CD4-positive, alpha-beta T cell treated with Interleukin-10 for 1 hour (primary cell): ENCODE data around the gene PABPC1L.

Experiments used
- DNase-seq: peaks from one replicate; pipeline ENCODE4 v3.0.0-alpha.2; 2020

The PABPC1L gene

DNA sequence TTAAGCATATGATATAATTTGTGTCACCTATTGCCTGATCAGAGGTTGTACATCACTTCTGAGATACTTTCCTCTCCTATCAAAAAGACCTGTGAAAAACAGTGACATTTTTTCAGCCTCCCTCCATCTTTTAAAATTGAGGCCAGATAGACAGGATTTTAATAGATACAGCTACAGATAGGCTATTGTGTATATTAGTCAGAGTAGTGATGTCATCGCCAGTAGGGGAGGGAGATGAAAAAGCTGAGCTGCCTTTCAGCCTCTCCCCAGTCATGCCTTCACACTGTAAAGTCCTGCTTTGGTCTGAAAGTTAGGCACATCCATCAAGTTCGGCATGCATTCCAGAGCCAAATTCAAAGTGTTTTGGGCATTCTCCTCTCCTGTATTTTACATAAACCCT is 7.9 kb upstream of the PABPC1L start:
- DNase-seq, result no peak

DNA sequence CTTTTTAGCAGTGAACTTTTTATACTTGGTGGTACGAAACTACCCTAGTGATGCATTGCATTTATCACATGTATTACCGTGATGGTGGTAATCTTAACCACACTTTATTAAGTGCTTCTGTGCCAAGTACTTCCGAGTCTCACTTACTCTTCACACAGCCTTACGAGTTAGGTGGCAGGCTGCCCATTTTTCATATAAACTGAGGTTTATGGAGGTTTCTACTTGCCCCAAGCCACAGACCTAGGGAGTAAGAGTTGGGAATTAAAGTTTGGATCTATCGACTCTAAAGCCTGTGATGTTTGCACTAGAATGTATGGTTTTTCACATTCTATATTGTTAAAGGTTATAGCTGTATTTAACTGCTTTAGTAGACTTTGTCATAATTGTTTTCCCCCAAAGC is 5.5 kb upstream of the PABPC1L start:
- DNase-seq, result no peak

DNA sequence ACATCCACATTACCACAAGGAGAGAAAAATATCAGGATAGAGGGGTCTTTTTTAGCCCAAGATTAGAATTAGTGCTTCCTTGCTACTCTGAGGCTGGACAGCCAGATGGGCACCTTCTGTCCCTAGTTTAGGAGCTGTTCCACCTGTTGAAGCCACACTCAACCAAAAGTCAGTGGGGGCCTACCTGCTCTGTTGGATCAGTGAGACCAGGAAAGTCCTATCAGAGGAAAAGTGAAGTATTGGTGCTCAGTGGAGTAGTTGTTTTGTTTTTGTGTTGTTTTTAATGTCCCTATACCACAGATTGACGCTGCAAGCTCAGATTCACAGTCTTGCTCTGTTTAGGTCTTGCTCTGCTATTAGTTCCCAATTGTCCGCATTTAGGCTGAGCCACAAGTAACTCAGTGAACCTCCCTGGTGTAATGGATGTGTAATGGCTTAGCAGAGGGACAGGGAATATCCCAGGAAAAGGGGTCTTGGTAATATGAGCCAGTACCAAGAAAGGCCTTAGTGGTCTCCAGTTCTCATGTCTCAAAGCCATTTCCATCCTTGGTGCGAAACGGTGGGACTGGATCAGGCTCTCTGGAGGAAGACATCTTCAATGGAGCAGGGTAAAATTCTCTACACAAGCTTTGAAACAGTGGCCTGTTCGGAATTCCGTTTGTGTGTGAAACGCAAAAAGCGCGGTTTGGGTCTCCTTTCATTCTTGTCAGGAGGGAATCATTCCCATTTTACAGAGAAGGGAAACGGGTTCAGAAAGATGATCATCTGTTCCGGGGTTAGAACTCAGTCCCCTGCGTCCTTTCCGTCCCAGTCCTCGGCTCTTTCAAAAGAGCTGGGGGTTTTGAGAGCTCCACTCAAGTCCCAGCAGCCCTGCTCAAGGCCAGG is 631 bp upstream of the PABPC1L start:
- DNase-seq, result no peak

DNA sequence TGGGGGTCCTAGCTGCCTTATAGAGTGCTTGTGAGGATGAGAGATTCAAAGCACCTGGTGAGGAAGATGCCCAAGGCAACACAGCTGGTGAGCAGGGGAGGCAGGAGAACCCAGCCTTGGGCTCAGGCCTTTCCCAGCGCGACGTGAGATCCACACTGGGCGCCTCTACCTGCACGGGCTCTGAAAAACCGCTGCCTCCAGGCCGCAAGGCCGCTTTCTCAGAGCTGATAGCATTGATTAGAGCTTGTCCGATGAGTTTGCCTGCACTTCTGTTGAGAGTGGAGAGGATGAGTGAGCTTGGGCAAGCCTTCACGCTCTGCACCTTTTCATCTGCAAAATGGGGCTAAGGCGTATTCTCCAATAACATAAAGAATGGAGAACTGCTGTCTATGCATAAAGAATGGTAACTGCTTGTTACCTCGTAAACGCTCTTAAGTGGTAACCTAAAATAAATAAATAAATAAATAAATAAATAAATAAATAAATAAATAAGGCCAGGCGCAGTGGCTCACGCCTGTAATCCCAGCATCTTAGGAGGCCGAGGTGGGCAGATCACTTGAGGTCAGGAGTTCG is 916 bp downstream of the PABPC1L start:
- no peak for DNase-seq

DNA sequence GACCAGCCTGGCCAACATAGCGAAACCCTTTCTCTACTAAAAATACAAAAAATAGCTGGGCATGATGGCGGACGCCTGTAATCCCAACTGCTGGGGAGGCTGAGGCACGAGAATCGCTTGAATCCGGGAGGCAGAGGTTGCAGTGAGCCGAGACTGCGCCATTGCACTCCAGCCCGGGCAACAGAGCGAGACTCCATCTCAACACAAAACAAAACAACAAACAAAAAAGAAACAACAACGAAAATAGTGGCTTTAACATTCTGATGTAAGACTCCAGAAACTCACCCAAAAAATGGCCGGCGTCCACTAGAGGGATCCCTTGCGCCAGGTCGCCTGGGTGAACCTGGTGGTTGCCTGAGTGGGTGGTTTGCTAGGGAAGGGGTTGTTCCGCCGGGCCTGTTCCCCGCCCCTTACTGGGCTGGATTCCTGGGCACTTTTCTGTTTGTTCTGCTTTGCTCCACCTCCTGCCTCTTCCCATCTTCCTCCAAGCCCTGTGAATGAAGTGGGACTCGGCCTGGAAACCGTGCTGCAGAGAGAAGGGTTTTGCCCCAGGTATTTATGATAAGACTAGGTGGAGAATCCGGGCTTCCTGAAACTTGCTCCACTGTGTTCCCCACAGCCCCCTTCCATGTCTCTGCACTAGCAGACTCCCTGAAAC is 1.5 kb downstream of the PABPC1L start:
- peak; percentile 51 for DNase-seq

DNA sequence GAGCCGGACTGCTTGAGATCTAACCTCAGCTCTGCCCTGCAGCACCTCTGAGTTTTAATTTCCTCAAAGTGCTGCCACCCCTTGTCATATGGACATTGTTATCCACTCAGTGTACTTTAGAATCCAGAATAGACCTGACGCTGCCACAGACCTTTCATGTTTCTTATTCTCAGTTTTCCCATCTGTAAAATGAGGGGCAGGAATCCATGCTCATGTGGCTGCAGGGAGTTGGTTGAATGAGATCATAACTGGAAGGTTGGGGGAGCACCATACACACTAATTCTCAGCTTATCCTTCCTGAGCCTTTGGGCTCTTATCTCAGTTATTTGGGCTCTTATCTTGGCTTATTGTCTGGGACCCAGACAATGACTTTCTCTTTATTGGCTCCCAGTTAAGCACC is 2.3 kb downstream of the PABPC1L start:
- DNase-seq, result no peak

DNA sequence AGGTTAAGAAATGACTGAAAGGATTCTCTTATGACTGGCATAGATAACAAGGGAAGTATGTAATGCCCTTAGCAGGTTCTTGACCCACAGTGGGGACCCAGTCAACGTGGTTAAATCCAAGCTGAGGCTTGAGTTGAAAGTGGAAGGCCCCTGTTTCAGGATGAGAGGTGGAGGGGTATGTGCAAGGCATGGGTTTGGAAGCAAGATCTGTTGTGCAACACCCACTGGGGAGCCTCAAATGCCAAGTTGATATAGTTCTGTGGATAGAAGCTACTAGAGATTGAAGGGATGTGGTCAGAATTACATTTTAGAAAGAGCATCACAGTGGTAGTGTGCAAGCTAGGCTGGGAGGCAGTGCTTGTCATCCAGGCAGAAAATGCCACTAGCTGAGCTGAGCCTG is 5.1 kb downstream of the PABPC1L start:
- no peak for DNase-seq

DNA sequence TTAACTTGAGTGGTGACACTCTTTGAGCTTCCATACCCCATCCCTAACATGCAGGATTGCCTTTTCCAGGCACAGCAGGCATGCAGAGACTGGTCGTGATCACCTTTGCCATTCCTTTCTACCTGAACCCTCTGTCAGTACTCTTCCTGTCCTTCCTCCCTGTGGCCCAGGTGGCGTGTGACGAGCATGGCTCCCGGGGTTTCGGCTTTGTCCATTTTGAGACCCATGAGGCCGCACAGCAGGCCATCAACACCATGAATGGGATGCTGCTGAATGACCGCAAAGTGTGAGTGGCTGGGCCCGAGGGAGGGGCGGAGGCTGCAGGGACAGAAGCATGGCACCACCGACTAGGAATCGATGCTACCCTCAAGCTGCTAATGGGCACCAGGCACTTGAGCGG is 6.7 kb downstream of the PABPC1L start:
- no peak for DNase-seq

DNA sequence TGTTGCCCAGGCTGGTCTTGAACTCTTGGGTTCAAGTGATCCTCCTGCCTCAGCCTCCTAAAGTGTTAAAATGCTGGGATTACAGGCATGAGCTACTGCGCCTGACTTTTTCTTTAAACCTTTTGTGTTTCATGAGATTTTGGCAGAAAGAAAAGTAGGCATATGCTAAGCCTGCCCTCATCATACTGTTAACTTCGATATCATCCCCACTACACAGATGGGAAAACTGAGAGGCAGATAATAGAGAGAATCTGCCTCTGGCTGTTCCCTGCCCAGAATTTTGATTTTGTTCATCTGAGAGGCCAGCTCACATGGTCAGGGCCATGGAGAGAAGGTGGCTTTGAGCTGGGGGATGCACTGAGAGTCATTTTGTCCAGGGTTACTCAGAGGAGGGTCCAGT is 7.5 kb downstream of the PABPC1L start:
- DNase-seq, result no peak

DNA sequence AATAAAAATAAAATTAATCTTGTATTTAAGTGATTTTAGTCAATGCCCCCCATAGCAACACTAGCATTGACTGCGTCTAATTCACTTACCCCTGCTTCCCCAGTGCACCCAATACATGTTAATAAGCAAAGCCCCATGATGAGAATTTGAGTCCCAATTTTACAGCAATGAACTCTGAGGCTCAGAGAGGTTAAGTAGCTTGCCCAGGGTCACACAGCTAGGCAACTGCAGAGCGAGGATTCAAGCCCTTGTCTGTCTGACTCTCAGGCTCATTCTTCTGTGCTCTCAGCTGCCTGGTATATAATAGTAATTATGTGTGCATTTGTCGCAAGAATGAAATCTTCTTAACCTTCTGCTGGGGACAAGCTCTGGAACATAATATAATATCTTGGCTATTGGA is 8.5 kb downstream of the PABPC1L start:
- DNase-seq, result no peak

DNA sequence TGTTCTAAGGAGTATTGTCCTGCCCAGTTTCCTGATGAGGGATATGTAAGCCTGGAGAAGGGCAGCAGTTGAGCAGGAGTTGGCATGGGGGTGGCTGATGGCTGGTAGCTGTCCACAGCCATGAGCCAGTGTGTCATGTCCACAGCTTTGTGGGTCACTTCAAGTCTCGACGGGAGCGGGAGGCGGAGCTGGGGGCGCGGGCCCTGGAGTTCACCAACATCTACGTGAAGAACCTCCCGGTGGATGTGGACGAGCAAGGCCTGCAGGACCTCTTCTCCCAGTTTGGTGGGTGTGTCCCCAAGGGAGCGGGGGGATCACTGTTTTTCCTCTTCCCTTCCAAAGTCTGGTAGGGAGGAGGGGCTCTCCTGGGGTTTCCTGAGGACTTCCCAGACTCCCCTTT is 8.9 kb downstream of the PABPC1L start:
- no peak for DNase-seq

DNA sequence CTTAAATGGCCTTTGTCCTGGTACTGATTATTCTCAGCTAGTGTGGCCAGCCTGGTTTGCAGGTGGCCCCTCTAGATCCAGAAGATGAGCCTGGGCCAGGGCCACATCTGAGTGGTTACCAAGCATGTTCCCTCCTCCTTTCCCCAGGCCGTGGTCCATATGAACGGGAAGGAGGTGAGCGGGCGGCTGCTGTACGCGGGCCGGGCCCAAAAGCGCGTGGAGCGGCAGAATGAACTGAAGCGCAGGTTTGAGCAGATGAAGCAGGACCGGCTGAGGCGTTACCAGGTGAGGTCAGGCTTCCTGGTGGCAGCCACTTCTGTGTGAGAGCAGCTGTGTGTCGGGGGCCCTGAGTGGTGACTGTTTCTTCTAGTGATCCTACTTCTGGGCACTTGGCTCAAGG is 11.6 kb downstream of the PABPC1L start:
- DNase-seq, result no peak

DNA sequence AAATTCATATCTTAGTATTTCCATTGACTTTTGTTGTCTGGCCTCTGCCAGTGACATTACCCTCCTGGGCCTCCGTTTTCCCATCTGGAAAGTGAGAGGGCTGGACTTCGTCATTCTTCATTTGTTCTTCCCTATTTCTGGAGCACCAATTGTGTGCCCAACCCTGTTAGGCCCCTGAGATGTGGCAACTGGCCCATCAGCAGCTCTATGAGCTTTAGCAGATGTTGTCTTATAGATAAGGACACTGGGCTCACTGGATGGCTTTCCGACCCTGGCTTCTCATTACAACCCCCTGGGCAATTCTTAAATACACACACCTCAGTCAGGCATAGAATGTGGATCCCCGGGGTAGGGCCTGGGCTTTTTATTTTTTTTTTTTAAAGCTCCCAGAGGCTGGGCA is 14.7 kb downstream of the PABPC1L start:
- DNase-seq, result no peak

DNA sequence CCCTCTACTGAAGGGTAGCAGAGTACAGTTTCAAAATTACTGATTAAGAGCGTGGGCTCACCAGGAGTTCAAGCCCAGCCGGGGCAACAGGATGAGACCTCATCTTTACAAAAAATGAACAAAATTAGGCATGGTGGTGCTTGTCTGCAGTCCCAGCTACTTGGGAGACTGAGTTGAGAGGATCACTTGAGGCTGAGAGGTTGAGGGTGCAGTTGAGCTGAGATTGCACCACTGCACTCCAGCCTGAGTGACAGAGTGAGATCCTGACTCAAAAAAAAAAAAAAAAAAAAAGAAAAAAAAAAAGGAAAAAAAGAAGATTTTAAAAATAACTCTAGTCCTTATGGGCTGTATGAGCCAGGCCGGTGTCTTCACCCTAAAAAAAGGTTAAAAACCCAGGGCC is 18.7 kb downstream of the PABPC1L start:
- DNase-seq, result no peak

DNA sequence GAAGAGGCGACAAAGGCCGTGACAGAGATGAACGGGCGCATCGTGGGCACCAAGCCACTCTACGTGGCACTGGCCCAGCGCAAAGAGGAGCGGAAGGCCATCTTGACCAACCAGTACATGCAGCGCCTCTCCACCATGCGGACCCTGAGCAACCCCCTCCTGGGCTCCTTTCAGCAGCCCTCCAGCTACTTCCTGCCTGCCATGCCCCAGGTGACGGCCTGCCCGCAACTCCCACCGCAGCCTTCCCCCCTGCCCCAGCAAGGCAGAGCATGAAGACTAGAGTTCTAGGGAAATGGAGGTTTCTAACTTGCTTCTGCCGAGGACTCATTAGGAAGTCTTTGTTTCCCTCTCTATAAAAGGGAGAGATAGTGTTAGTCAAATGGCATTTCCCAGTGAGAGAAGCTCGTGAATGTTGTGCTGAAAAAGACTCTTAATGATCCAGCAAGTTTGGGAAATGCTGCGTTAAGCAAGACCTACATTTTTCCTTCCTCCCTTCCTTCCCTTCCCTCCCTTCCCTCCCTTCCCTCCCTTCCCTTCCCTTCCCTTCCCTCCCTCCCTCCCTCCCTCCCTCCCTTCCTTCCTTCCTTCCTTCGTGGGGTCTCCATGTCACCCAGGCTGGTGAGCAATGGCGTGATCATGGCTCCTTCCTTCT is 20.8 kb downstream of the PABPC1L start:
- no peak for DNase-seq

DNA sequence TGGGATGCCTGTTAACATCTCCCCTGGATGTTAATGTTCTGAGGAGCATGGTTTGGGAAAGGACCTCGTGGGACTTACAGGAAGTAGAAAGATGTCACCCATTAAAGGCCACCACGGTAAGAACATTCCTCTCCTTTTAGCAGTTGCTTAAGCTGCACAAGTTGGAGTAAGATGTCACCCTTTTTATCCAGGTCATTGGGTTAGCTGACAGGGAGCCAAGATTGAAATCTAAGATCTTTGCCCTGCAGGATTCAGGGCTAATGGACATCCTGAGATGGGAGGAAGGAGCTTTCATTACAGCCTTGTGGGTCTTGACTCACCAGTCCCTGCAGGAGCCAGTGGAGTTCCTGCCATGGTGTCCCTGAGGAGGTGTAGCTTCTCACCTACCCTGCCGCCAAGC is 22.1 kb downstream of the PABPC1L start:
- no peak for DNase-seq

DNA sequence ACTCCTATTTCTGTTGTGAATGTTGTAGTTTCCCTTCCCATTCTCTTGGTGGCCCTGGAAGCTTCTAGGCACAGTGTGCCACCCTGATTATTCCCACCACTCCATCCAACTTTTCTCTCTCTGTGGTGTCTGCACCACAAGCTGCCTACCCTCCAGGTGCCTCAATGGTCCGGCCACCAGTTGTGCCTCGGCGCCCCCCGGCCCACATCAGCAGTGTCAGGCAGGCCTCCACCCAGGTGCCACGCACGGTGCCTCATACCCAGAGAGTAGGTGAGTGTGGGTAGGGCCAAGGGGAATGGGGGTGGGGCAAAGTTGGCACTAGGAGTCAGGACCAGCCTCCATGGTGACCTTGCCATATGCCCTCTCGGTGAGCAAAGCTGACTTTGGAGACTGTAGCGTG is 23.1 kb downstream of the PABPC1L start:
- DNase-seq, result no peak

DNA sequence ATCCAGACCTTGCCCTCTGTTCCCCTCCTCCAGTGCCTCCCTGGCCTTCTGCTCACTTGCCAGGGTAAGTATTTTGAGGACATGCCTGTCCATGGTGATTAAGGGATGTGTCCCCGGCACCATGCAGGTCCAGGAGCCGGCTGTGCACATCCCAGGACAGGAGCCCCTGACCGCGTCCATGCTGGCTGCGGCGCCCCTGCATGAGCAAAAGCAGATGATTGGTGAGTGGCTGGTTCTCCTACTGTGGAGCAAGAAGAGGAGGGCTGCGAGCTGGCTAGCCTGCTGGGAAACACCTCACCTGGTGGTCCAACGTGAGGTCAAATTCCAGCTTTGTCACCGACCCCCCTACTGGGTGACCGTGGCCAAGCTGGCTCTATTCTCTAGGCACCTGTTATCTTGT is 26.6 kb downstream of the PABPC1L start:
- DNase-seq, result no peak

DNA sequence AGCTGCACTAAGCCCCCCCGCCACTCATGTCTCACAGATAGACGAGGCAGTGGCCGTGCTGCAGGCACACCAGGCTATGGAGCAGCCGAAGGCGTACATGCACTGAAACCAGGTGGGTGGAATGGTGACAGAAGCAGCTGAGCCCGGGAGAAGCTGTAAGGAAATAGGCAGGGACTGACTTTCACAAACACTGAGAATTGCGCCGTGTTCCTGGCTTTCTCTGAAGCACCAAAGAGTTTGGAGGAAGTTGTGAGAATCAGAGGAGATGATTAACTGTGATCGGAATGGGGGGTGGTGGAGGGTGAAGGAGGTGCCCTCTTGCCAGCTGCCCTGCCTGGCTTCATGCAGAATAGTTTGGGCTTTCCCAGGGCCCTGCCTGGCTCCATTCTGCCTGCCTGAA is 28.8 kb downstream of the PABPC1L start:
- DNase-seq, result no peak

DNA sequence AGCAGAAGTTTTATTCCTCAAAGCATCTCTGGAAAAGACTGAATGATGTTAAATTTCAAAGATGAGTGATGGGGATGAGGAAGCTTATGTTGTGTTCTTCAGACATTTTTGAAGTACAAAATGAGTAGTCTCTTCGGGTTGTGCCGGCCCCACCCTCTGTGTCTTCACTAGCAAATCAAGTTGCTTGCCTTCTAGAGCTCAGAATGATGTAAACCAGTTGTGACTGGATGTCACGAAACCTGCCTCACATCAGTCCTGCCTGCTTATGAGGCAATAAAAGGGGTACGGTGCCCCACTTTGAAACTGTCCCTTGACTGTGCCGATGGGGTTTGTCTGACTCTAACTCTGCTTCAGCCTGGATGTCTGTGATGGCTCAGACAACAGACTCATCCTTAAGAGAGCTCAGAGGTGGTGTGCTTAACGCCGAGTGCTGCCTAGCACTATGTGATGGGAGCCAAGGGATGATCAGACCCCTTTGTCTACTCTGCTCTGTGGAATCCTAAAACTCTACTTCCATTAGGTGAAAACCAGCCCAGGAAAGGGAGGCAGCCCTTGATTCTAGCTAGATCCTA is 31.3 kb downstream of the PABPC1L start:
- no peak for DNase-seq

DNA sequence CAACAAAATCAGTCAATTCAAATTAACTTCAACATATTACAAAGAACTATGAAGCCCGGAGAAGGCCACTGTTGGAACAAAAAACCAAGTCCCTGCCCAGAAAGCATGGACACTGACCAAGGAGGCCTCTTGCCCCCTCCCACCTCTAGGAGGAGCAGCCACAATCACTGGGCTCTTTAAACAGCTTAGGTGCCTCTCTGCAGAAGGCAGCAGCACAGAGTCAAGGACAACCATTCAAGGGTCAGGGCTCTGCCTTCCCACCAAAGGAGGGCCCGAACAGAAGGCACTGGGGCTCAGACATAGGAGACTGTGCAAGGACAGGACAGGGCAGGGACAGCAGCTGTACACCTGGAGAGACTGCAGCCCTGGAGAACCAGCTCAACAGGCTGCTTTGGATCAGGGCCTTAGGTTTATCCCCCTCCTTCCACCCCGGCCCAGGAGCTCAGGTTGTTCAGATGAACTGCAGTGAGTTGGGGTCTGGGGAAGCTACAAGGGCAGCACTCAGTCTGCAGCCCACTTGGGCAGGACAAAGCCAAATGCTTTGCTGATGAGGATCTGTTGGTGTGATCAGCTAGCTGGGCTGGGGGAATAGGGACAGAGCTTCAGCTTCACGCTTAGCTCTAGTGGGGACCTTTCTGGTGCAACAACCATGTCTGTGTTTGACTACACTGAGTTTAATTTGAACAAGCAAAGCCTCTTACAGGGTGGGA is 32.6 kb downstream of the PABPC1L start:
- no peak for DNase-seq

DNA sequence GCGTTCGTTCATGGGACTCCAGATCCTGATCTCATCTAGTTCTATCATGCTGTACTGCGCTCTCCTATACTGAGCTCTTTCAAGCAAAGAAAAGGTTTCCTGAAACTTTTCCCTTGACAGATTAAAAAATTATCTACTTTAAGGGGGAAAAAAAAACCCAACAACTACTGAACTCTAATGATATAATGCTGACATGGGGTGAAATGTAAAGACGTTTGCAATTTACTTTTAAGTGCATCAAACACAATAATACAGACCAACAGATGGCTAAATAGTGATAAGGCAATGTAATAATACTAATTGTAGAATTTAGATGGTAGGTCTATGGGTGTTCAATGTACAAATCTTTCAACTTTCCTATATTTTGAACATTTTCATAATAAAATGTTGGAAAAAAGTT is 34.0 kb downstream of the PABPC1L start:
- no peak for DNase-seq

DNA sequence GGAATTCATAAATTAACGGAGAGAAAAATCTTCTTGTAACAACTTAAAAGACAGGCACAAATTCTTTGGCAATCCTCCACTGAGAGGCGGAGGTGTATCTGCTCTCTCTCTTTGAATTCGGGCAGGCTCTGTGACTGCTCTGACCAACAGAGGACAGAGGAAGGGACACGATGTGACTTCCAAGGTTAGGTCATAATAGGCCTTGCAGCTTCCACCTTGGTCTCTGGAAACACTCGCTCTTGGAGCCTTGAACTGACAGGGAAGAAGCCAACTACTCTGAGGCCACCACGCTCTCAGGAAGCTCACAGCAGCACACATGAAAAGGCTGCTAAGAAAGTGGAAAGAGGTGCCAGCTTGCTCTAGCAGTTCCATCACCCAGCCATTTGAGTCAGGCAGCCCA is 35.4 kb downstream of the PABPC1L start:
- no peak for DNase-seq
